Measurements from ENCODE around the gene TIAM1.

- TF ChIP-seq POLR2A (IDR thresholded peaks at IDR 0.05): no peak
- TF ChIP-seq CTCF (IDR thresholded peaks at IDR 0.05): no peak
These were observed 78.6 kb downstream of the TIAM1 start for GRCh38 chr21:31265366-31266013.
